BJ (cell line): ENCODE measurements around the gene RPGRIP1. TPM values are rescaled to one million over a fixed set of nuclear protein-coding genes. Genes with fewer than 3 reads are reported as not detected.

Experiments
- CTCF ChIA-PET: fragments of 350-600 bp; formaldehyde crosslinking; extraction: SDS; loops from one replicate; lab custom pipeline; 2021; ENCODE audit warnings: antibody characterized with exemption, inconsistent platforms; lab: Yijun Ruan, JAX
- POLR2A ChIA-PET: fragments of 300-600 bp; sonication (Branson Sonifier 250); formaldehyde crosslinking; extraction: SDS; loops from one replicate; lab custom pipeline; 2021; ENCODE audit warnings: antibody characterized with exemption; lab: Charles Lee
- DNase-seq: peaks from one replicate; pipeline ENCODE4 v3.0.0-alpha.2; 2011; ENCODE audit warnings: low read depth
- H3K27me3 ChIP-seq: 2 replicates; pipeline ENCODE4 v1.6.0; 2011; ENCODE audit warnings: low read length; ENCODE audit not compliant: control insufficient read depth, insufficient read depth
- H3K36me3 ChIP-seq: 2 replicates; pipeline ENCODE4 v1.5.1; 2011; ENCODE audit warnings: low read length; ENCODE audit not compliant: control insufficient read depth, insufficient read depth
- H3K4me3 ChIP-seq: 2 replicates; pipeline ENCODE4 v1.5.1; 2011; ENCODE audit warnings: low read depth, mild to moderate bottlenecking, control low read depth, low read length
- polyA plus RNA-seq: library from polyadenylated mRNA; depleted of rRNA; stranded (reverse); fragments of >200 nt; gene quantifications from 2 replicates; pipeline ENCODE4 v1.2.3, GENCODE V29; 2011
- TF ChIP-seq, protein P1 (sequence below): IDR thresholded peaks from 2 replicates; pipeline ENCODE4 v1.5.1; 2011; ENCODE audit warnings: low read depth, mild to moderate bottlenecking, control low read depth, inconsistent platforms, low read length, moderate library complexity; ENCODE audit not compliant: insufficient read depth

Gene RPGRIP1
- polyA plus RNA-seq, 1 experiment = not detected

DNA sequence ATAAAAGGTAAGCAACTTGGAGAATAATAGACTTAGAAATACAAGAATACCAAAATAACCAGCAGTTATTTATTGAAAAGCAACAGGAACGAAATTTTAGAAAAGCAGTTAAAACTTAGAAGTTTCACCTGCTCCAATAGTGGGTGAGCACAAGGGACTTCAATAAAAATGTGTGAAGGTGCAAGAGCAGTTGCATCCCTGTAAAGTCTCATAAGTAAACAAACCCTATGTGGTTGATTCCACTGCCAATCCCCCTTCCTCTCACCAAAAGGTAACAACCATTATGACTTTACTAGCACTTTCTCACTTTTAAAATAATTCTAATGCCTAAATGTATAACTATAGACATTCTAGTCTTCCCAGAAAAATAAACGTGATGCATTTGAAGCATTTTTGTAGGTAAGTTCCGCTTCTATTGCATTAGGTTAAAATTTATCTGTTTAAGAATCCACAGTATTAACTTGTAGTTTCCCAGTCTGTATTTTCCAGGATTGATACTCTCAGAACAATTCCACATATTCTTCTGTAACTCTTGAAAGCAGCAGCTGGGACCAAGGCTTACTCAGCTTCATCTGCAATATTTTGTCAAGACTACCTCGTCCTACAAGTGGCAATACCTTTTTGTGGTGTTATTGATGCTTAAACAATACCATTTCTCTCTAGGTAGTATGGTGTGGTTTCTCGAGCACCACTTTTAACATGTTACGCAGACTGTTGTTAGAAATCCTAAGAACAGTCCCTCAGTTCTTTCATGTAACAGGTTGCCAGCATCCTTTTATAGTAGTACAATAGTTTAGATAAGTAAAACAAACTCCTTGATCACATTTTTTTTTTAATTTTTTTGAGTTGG lies 42.7 kb upstream of the RPGRIP1 start:
- CTCF ChIA-PET = no interaction called here

DNA sequence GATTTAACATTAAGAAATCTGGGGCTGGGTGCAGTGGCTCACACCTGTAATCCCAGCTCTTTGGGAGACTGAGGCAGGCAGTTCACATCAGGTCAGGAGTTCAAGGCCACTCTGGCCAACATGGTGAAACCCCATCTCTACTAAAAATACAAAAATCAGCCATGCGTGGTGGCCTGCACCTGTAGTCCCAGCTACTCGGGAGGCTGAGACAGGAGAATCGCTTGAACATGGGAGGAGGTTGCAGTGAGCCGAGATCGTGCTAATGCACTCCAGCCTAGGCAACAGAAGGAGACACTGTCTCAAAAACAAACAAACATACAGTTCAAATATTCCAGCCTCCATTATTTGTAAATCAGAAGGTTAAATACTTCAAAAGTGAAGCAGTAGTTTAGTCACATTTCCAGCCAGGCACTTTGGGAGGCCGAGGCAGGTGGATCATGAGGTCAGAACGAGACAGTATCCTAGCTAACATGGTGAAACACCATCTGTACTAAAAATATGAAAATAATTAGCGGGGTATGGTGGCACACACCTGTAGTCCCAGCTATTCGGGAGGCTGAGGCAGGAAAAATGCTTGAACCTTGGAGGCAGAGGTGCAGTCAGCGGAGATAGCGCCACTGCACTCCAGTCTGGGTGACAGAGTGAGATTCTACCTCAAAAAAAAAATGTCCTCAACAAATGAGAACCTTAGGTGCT lies 40.9 kb upstream of the RPGRIP1 start:
- H3K36me3 ChIP-seq = peaks cover 5% of the 10 kb centered on the region
- CTCF ChIA-PET = interaction anchor here (0.7 to 1.8 kb wide), 4 partner anchors 17 to 129 kb away, joined by 3 to 8 read pairs (median 4); no protein-coding TSS in a partner anchor

More for the DNA sequence above, 42.7 kb upstream of the RPGRIP1 start:
- peaks cover 7% of the 10 kb centered on the region for H3K36me3 ChIP-seq
- no peak for DNase-seq
- H3K27me3 ChIP-seq = no peaks in the 10 kb centered on the region
- TF ChIP-seq, protein P1, sequence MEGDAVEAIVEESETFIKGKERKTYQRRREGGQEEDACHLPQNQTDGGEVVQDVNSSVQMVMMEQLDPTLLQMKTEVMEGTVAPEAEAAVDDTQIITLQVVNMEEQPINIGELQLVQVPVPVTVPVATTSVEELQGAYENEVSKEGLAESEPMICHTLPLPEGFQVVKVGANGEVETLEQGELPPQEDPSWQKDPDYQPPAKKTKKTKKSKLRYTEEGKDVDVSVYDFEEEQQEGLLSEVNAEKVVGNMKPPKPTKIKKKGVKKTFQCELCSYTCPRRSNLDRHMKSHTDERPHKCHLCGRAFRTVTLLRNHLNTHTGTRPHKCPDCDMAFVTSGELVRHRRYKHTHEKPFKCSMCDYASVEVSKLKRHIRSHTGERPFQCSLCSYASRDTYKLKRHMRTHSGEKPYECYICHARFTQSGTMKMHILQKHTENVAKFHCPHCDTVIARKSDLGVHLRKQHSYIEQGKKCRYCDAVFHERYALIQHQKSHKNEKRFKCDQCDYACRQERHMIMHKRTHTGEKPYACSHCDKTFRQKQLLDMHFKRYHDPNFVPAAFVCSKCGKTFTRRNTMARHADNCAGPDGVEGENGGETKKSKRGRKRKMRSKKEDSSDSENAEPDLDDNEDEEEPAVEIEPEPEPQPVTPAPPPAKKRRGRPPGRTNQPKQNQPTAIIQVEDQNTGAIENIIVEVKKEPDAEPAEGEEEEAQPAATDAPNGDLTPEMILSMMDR = no peak
- H3K4me3 ChIP-seq = no peak overlapping the region
- POLR2A ChIA-PET = no interaction called here

DNA sequence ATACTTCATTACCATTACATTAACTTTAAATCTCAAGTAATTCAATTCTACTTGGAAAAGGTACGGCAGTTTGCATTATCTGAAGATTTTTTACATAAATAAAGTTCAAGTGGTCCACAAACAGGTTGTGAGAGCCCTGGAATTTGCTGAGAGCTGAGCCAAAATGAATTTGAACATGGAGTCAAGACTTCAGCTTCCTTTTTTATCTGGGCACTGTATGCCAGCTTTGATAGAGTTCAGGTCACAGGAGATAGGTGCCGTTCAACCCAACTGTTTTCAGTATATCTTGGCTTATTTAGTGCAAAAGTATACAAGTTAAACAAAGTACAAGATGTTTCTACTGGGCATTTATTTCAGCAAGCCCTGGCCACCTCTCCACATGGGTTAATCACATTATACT lies 39.5 kb upstream of the RPGRIP1 start:
- no peaks in the 10 kb centered on the region for H3K27me3 ChIP-seq
- ChIA-PET POLR2A (no interaction called here), CTCF (interaction anchor here (0.8 to 1.8 kb wide), 5 partner anchors 9 to 25 kb away, joined by 3 to 8 read pairs (median 4); no protein-coding TSS in a partner anchor)
- peaks cover 6% of the 10 kb centered on the region for H3K36me3 ChIP-seq
- DNase-seq = no peak
- no peak overlapping the region for H3K4me3 ChIP-seq
- TF ChIP-seq, protein P1 = no peak

More for the DNA sequence above, 40.9 kb upstream of the RPGRIP1 start:
- H3K27me3 ChIP-seq = no peaks in the 10 kb centered on the region
- no peak for DNase-seq
- TF ChIP-seq, protein P1 = no peak
- H3K4me3 ChIP-seq = no peak overlapping the region
- POLR2A ChIA-PET = no interaction called here

DNA sequence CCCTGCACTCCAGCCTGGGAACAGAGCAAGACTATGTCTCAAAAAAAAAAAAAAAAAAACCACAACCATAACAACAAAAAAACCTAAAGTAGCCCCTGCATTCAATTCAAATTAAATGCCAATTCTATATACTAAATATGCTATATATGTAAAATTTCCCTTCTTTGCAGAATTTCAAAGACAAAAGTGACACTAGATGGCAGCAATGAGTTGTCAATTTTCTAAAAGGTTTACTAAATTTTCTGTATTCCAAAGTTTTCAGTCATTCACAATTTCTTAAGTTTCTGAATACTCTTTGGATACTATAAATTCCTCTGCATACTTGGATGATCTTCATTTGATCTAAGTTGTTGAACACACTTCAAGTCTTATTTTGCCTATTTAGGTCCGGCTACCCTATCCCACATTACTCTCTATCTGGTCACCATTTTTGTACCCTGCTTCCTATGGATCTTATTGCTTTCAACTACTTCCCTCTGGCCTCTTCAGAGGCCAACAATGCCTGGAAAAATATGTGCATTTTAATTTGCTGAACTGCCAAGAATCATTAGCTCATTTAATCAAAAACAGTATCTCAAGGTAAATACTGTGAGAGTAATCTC lies 38.6 kb upstream of the RPGRIP1 start:
- ChIA-PET POLR2A (interaction anchor here (0.6 kb wide), 1 partner anchor 24 kb away, joined by 4 read pairs; no protein-coding TSS in a partner anchor), CTCF (interaction anchor here (0.7 to 1.3 kb wide), 4 partner anchors 10 to 20 kb away, joined by 3 to 6 read pairs (median 4); no protein-coding TSS in a partner anchor)
- TF ChIP-seq, protein P1 = no peak
- Histone ChIP-seq H3K27me3 (no peaks in the 10 kb centered on the region), H3K4me3 (no peak overlapping the region), H3K36me3 (peaks cover 9% of the 10 kb centered on the region)
- no peak for DNase-seq
